IPS-15b (cell line): ENCODE measurements around the gene SOX5.
"Not testable (repeated sequence)": the region's sequence is repeated elsewhere in the genome, so short reads cannot be mapped to it uniquely, and the experiment has no call there.

Experiments used
- H3K27me3 ChIP-seq: one replicate; pipeline ENCODE4 v1.6.1; 2013; ENCODE audit warnings: low read length; ENCODE audit not compliant: control insufficient read depth, insufficient read depth
- H3K36me3 ChIP-seq: one replicate; pipeline ENCODE4 v1.6.1; 2013; ENCODE audit warnings: low read length; ENCODE audit not compliant: control insufficient read depth, insufficient read depth
- H3K4me1 ChIP-seq: one replicate; pipeline ENCODE4 v1.6.1; 2013; ENCODE audit warnings: mild to moderate bottlenecking, low read length; ENCODE audit not compliant: control insufficient read depth, insufficient read depth
- H3K4me3 ChIP-seq: one replicate; pipeline ENCODE4 v1.5.1; 2013; ENCODE audit warnings: low read depth, low read length
- H3K9ac ChIP-seq: one replicate; pipeline ENCODE4 v1.6.1; 2013; ENCODE audit warnings: low read depth, mild to moderate bottlenecking, low read length
- H3K9me3 ChIP-seq: one replicate; pipeline ENCODE4 v1.6.1; 2013; ENCODE audit warnings: mild to moderate bottlenecking, low read length; ENCODE audit not compliant: control insufficient read depth, insufficient read depth

SOX5 gene

GRCh38 chr12:23751641-23752040 lies 197.8 kb downstream of the SOX5 start:
- Histone ChIP-seq H3K4me3 (no peak overlapping the region), H3K27me3 (no peaks in the 10 kb centered on the region), H3K36me3 (no peaks in the 10 kb centered on the region)

GRCh38 chr12:23750923-23751322 lies 198.5 kb downstream of the SOX5 start:
- Histone ChIP-seq H3K4me3 (no peak overlapping the region), H3K4me1 (peaks cover 15% of the 10 kb centered on the region), H3K36me3 (no peaks in the 10 kb centered on the region), H3K9ac (no peak overlapping the region), H3K9me3 (no peaks in the 10 kb centered on the region), H3K27me3 (no peaks in the 10 kb centered on the region)

More at GRCh38 chr12:23751641-23752040, 197.8 kb downstream of the SOX5 start:
- H3K9ac ChIP-seq, result no peak overlapping the region
- no peaks in the 10 kb centered on the region for H3K9me3 ChIP-seq
- H3K4me1 ChIP-seq, result peaks cover 22% of the 10 kb centered on the region

- Histone ChIP-seq H3K9me3 (no peaks in the 10 kb centered on the region), H3K36me3 (no peaks in the 10 kb centered on the region), H3K4me1 (no peaks in the 10 kb centered on the region), H3K9ac (no peak overlapping the region), H3K27me3 (no peaks in the 10 kb centered on the region), H3K4me3 (no peak overlapping the region)
Observed at GRCh38 chr12:23744696-23745095, 204.8 kb downstream of the SOX5 start.

- Histone ChIP-seq H3K9me3 (no peaks in the 10 kb centered on the region), H3K36me3 (no peaks in the 10 kb centered on the region), H3K4me1 (no peaks in the 10 kb centered on the region), H3K27me3 (no peaks in the 10 kb centered on the region), H3K9ac (no peak overlapping the region), H3K4me3 (no peak overlapping the region)
Observed at GRCh38 chr12:23742574-23742973, 206.9 kb downstream of the SOX5 start.

- Histone ChIP-seq H3K36me3 (no peaks in the 10 kb centered on the region), H3K9ac (no peak overlapping the region), H3K4me1 (no peaks in the 10 kb centered on the region), H3K9me3 (no peaks in the 10 kb centered on the region), H3K27me3 (no peaks in the 10 kb centered on the region), H3K4me3 (no peak overlapping the region)
Observed at GRCh38 chr12:23731493-23731892, 218.0 kb downstream of the SOX5 start.

- H3K9me3 ChIP-seq, result no peaks in the 10 kb centered on the region
- no peak overlapping the region for H3K4me3 ChIP-seq
- no peaks in the 10 kb centered on the region for H3K27me3 ChIP-seq
- no peaks in the 10 kb centered on the region for H3K4me1 ChIP-seq
- no peaks in the 10 kb centered on the region for H3K36me3 ChIP-seq
- no peak overlapping the region for H3K9ac ChIP-seq
Observed at GRCh38 chr12:23731035-23731434, 218.4 kb downstream of the SOX5 start.

- Histone ChIP-seq H3K9ac (no peak overlapping the region), H3K4me1 (no peaks in the 10 kb centered on the region), H3K36me3 (no peaks in the 10 kb centered on the region), H3K9me3 (no peaks in the 10 kb centered on the region), H3K4me3 (no peak overlapping the region), H3K27me3 (no peaks in the 10 kb centered on the region)
Observed at GRCh38 chr12:23729359-23729758, 220.1 kb downstream of the SOX5 start.

- Histone ChIP-seq H3K36me3 (no peaks in the 10 kb centered on the region), H3K9ac (no peak overlapping the region), H3K9me3 (no peaks in the 10 kb centered on the region), H3K27me3 (no peaks in the 10 kb centered on the region), H3K4me1 (no peaks in the 10 kb centered on the region), H3K4me3 (no peak overlapping the region)
Observed at GRCh38 chr12:23726646-23727045, 222.8 kb downstream of the SOX5 start.

GRCh38 chr12:23722655-23723054 lies 226.8 kb downstream of the SOX5 start:
- Histone ChIP-seq H3K4me1 (no peaks in the 10 kb centered on the region), H3K9ac (no peak overlapping the region), H3K27me3 (no peaks in the 10 kb centered on the region), H3K9me3 (no peaks in the 10 kb centered on the region), H3K36me3 (no peaks in the 10 kb centered on the region), H3K4me3 (no peak overlapping the region)

GRCh38 chr12:23721268-23721667 lies 228.2 kb downstream of the SOX5 start:
- no peaks in the 10 kb centered on the region for H3K36me3 ChIP-seq
- no peaks in the 10 kb centered on the region for H3K27me3 ChIP-seq
- H3K4me1 ChIP-seq, result no peaks in the 10 kb centered on the region
- no peaks in the 10 kb centered on the region for H3K9me3 ChIP-seq
- H3K9ac ChIP-seq, result no peak overlapping the region
- no peak overlapping the region for H3K4me3 ChIP-seq

- no peak overlapping the region for H3K9ac ChIP-seq
- no peaks in the 10 kb centered on the region for H3K4me1 ChIP-seq
- H3K4me3 ChIP-seq, result no peak overlapping the region
- H3K27me3 ChIP-seq, result no peaks in the 10 kb centered on the region
- no peaks in the 10 kb centered on the region for H3K36me3 ChIP-seq
- no peaks in the 10 kb centered on the region for H3K9me3 ChIP-seq
Observed at GRCh38 chr12:23719493-23719892, 230.0 kb downstream of the SOX5 start.

GRCh38 chr12:23710361-23710760 lies 239.1 kb downstream of the SOX5 start:
- H3K27me3 ChIP-seq, H3K9ac ChIP-seq, H3K4me1 ChIP-seq, H3K9me3 ChIP-seq, H3K4me3 ChIP-seq, H3K36me3 ChIP-seq: not testable (repeated sequence)
